ENCODE results near the gene PAIP2. TPM values are rescaled to one million over a fixed set of nuclear protein-coding genes. Genes with fewer than 3 reads are reported as not detected.
A peak's percentile ranks its signal among the peaks of the same experiment; 100 is the strongest.
"Not testable (repeated sequence)": the region's sequence is repeated elsewhere in the genome, so short reads cannot be mapped to it uniquely, and the experiment has no call there.

Gene PAIP2
- total and polyA plus RNA-seq, 8 donors, result 12.7 to 104 (median 60.2) TPM

GRCh38 chr5:139408191-139408590, 66.5 kb downstream of the PAIP2 start:
- Histone ChIP-seq H3K9me3 (no peaks in the 10 kb centered on the region), H3K4me1 (peaks cover 8 to 26% (median 12%) of the 10 kb centered on the region in 4 donors), H3K27me3 (no peaks in the 10 kb centered on the region), H3K36me3 (peaks cover 0 to 14% (median 8%) of the 10 kb centered on the region in 4 donors), H3K27ac (no peak overlapping the region), H3K4me3 (no peak overlapping the region)
- WGBS, 5 donors, result 92 to 97% (median 95%) methylated on average over 7 of the region's 7 CpGs
- intact Hi-C loops (cut with DNase I; ENCODE audit: low total_unique reads), result no loop called here
- TF ChIP-seq EP300 (IDR thresholded peaks at IDR 0.05) (no peak), POLR2A (IDR thresholded peaks at IDR 0.05) (no peak), POLR2AphosphoS5 (IDR thresholded peaks at IDR 0.05) (no peak), CTCF (IDR thresholded peaks at IDR 0.05) (no peak)
- no peak for DNase-seq

GRCh38 chr5:139409116-139409515, 67.5 kb downstream of the PAIP2 start:
- 86 to 94% (median 90%) methylated on average over 5 of the region's 5 CpGs for WGBS, 5 donors
- H3K4me3 ChIP-seq; intact Hi-C loops (cut with DNase I; ENCODE audit: low total_unique reads): not testable (repeated sequence)

GRCh38 chr5:139410121-139410992, 68.7 kb downstream of the PAIP2 start:
- H3K4me3 ChIP-seq, result no peak overlapping the region
- TF ChIP-seq POLR2AphosphoS5 (IDR thresholded peaks at IDR 0.05) (no peak), CTCF (IDR thresholded peaks at IDR 0.05) (no peak), EP300 (IDR thresholded peaks at IDR 0.05) (no peak), POLR2A (IDR thresholded peaks at IDR 0.05) (no peak)
- intact Hi-C loops (cut with DNase I; ENCODE audit: low total_unique reads), result no loop called here
- DNase-seq, result no peak
- no peaks in the 10 kb centered on the region for H3K27me3 ChIP-seq
- WGBS, 5 donors, result 58 to 80% (median 78%) methylated on average over 6 of the region's 6 CpGs
- H3K9me3 ChIP-seq, result no peaks in the 10 kb centered on the region
- H3K36me3 ChIP-seq, result peaks cover 0 to 22% (median 15%) of the 10 kb centered on the region in 4 donors
- H3K27ac ChIP-seq, result peak overlapping the region in 1 of 5 donors; percentile 71
- H3K4me1 ChIP-seq, result peaks cover 2 to 28% (median 11%) of the 10 kb centered on the region in 4 donors

More at GRCh38 chr5:139409116-139409515, 67.5 kb downstream of the PAIP2 start:
- not testable (repeated sequence) for H3K27me3 ChIP-seq, H3K9me3 ChIP-seq, DNase-seq
- Histone ChIP-seq H3K4me1 (peaks cover 4 to 23% (median 8%) of the 10 kb centered on the region in 4 donors), H3K36me3 (peaks cover 0 to 22% (median 15%) of the 10 kb centered on the region in 4 donors), H3K27ac (peak overlapping the region in 1 of 5 donors; percentile 71)

GRCh38 chr5:139410993-139411828, 69.6 kb downstream of the PAIP2 start:
- H3K4me1 ChIP-seq, result peaks cover 5 to 36% (median 18%) of the 10 kb centered on the region in 4 donors
- WGBS, 5 donors, result 87 to 92% (median 89%) methylated on average over 17 of the region's 17 CpGs
- DNase-seq, result no peak
- intact Hi-C loops (cut with DNase I; ENCODE audit: low total_unique reads), result no loop called here
- H3K27me3 ChIP-seq, result no peaks in the 10 kb centered on the region
- H3K9me3 ChIP-seq, result no peaks in the 10 kb centered on the region
- no peak for TF ChIP-seq POLR2AphosphoS5 (IDR thresholded peaks at IDR 0.05)
- peak overlapping the region in 1 of 5 donors; percentile 71 for H3K27ac ChIP-seq
- peaks cover 0 to 22% (median 15%) of the 10 kb centered on the region in 4 donors for H3K36me3 ChIP-seq
- no peak overlapping the region for H3K4me3 ChIP-seq

- H3K4me1 ChIP-seq, result peaks cover 5 to 56% (median 28%) of the 10 kb centered on the region in 4 donors
- peak overlapping the region in 1 of 5 donors; percentile 71 for H3K27ac ChIP-seq
- H3K9me3 ChIP-seq, result no peaks in the 10 kb centered on the region
- no peak for DNase-seq
- WGBS, 5 donors, result 96 to 99% (median 97%) methylated on average over 6 of the region's 6 CpGs
- TF ChIP-seq CTCF (IDR thresholded peaks at IDR 0.05), result no peak
- no peak for TF ChIP-seq POLR2A (IDR thresholded peaks at IDR 0.05)
- no peak for TF ChIP-seq POLR2AphosphoS5 (IDR thresholded peaks at IDR 0.05)
- TF ChIP-seq EP300 (IDR thresholded peaks at IDR 0.05), result no peak
- intact Hi-C loops (cut with DNase I; ENCODE audit: low total_unique reads), result no loop called here
- H3K27me3 ChIP-seq, result no peaks in the 10 kb centered on the region
- no peak overlapping the region for H3K4me3 ChIP-seq
- peaks cover 0 to 28% (median 18%) of the 10 kb centered on the region in 4 donors for H3K36me3 ChIP-seq
Measured at GRCh38 chr5:139413153-139413552, 71.5 kb downstream of the PAIP2 start.
